B cell (primary cell): ENCODE measurements around the gene USP53. TPM values are rescaled to one million over a fixed set of nuclear protein-coding genes. Genes with fewer than 3 reads are reported as not detected.

Source experiments
- ATAC-seq: fragments of 200-7000 bp; cut with Tn5 transposase; one replicate; pipeline ENCODE4 v1.10.0; 2021; ENCODE audit warnings: low read depth, mild to moderate bottlenecking, moderate number of reproducible peaks, moderate library complexity
- CTCF ChIA-PET: fragments of 350-600 bp; sonication (Branson Sonifier 250); formaldehyde crosslinking; loops from one replicate; lab custom pipeline; 2021; ENCODE audit warnings: antibody characterized with exemption, inconsistent platforms; lab: Charles Lee
- POLR2A ChIA-PET: fragments of 350-600 bp; sonication (Branson Sonifier 250); formaldehyde crosslinking; loops from one replicate; lab custom pipeline; 2021; ENCODE audit warnings: antibody characterized with exemption; lab: Charles Lee
- DNase-seq: peaks from one replicate; pipeline ENCODE4 v3.0.0; 2013
- H2AFZ ChIP-seq: 2 replicates; pipeline ENCODE4 v1.6.1; 2012; ENCODE audit warnings: mild to moderate bottlenecking, low read depth, low read length; ENCODE audit not compliant: insufficient read depth, poor library complexity, severe bottlenecking
- H3K27ac ChIP-seq, 2 donors: 1 replicate in 1 of 2; 2 replicates in 1 of 2; pipeline ENCODE4 v1.5.1; 2012 to 2013; ENCODE audit warnings: low read length in 2 of 2, mild to moderate bottlenecking in 2 of 2, moderate library complexity in 1 of 2
- H3K27me3 ChIP-seq, 4 experiments: fragments of 200-600 bp in 1 of 4; sonication (generic) in 1 of 4; replicated peaks in 1 of 4; 1 replicate in 2 of 4; 2 replicates in 2 of 4; pipeline versions ENCODE4 v1.6.1 to v1.7.0; 2013 to 2016; ENCODE audit warnings: low read length in 3 of 4, mild to moderate bottlenecking in 2 of 4, mixed read lengths in 1 of 4, moderate library complexity in 1 of 4; ENCODE audit not compliant: insufficient read depth in 4 of 4, control insufficient read depth in 3 of 4; ENCODE audit errors: control extremely low read depth in 1 of 4
- H3K36me3 ChIP-seq, 2 experiments: replicated peaks in 1 of 2; 1 replicate in 1 of 2; 2 replicates in 1 of 2; pipeline versions ENCODE4 v1.6.1 to v1.7.1; 2013; ENCODE audit warnings: low read length in 1 of 2; ENCODE audit not compliant: insufficient read depth in 2 of 2, control insufficient read depth in 1 of 2; ENCODE audit errors: control extremely low read depth in 1 of 2, extremely low read depth in 1 of 2
- H3K4me1 ChIP-seq, 2 donors: fragments of 200-600 bp in 1 of 2; sonication (generic) in 1 of 2; 1 replicate in 1 of 2; 2 replicates in 1 of 2; pipeline versions ENCODE4 v1.5.1 to v1.6.1; 2013 to 2017; ENCODE audit warnings: low read length in 2 of 2; ENCODE audit not compliant: control insufficient read depth in 2 of 2, insufficient read depth in 2 of 2
- H3K4me2 ChIP-seq: replicated peaks from 2 replicates; pipeline ENCODE3; 2012; ENCODE audit warnings: mild to moderate bottlenecking, low read depth, low read length; ENCODE audit not compliant: poor library complexity, severe bottlenecking
- H3K4me3 ChIP-seq, 5 experiments: fragments of 200-600 bp in 1 of 5; sonication (generic) in 1 of 5; 1 replicate in 3 of 5; 2 replicates in 2 of 5; pipeline versions ENCODE4 v1.5.1 to v1.7.0; 2011 to 2016; ENCODE audit warnings: low read length in 4 of 5, mild to moderate bottlenecking in 4 of 5, low read depth in 2 of 5, control low read depth in 1 of 5, moderate library complexity in 1 of 5; ENCODE audit not compliant: insufficient read depth in 1 of 5; ENCODE audit errors: control extremely low read depth in 1 of 5, extremely low read depth in 1 of 5
- H3K79me2 ChIP-seq: fragments of 200-600 bp; sonication (generic); one replicate; pipeline ENCODE4 v1.6.0; 2016; ENCODE audit warnings: low read length; ENCODE audit not compliant: control insufficient read depth, insufficient read depth
- H3K9ac ChIP-seq: fragments of 200-600 bp; sonication (generic); 2 replicates; pipeline ENCODE4 v1.6.1; 2017; ENCODE audit warnings: mild to moderate bottlenecking, low read length, moderate library complexity
- H3K9me3 ChIP-seq, 3 donors: one replicate each; pipeline versions ENCODE4 v1.6.1 to v1.7.1; 2013; ENCODE audit warnings: low read length in 2 of 3; ENCODE audit not compliant: control insufficient read depth in 2 of 3, insufficient read depth in 1 of 3; ENCODE audit errors: control extremely low read depth in 1 of 3
- H4K20me1 ChIP-seq: 2 replicates; pipeline ENCODE4 v1.6.0; 2012; ENCODE audit warnings: mild to moderate bottlenecking, low read length; ENCODE audit not compliant: insufficient read depth, control insufficient read depth, poor library complexity, severe bottlenecking
- H3K27ac Mint-ChIP-seq: one replicate; pipeline ENCODE4 v1.8.0; 2021; ENCODE audit warnings: mixed read lengths
- H3K27me3 Mint-ChIP-seq: one replicate; pipeline ENCODE4 v1.8.0; 2021; ENCODE audit warnings: mixed read lengths
- H3K4me1 Mint-ChIP-seq: one replicate; pipeline ENCODE4 v1.8.0; 2021; ENCODE audit warnings: mixed read lengths
- H3K4me3 Mint-ChIP-seq: one replicate; pipeline ENCODE4 v1.8.0; 2021; ENCODE audit warnings: mixed read lengths
- H3K9me3 Mint-ChIP-seq: one replicate; pipeline ENCODE4 v1.8.0; 2022; ENCODE audit warnings: mixed read lengths; ENCODE audit not compliant: insufficient read depth
- CTCF ChIP-seq: fragments of 200-600 bp; IDR thresholded peaks from one replicate; pipeline ENCODE4 v1.8.0; 2022; ENCODE audit warnings: antibody characterized with exemption, mild to moderate bottlenecking
- EZH2 ChIP-seq: IDR thresholded peaks from 2 replicates; pipeline ENCODE4 v1.6.1; 2012; ENCODE audit warnings: borderline replicate concordance, low read depth, mild to moderate bottlenecking, moderate library complexity, low read length; ENCODE audit not compliant: insufficient read depth, poor library complexity, severe bottlenecking
- WGBS: methylation state at CpG from one replicate; pipeline ENCODE4 v1.1.5; 2013; ENCODE audit warnings: missing lambda C conversion rate; ENCODE audit not compliant: insufficient coverage; 5-methylcytosine and 5-hydroxymethylcytosine counted together
- intact Hi-C: fragments of 100-400 bp; cut with micrococcal nuclease; formaldehyde crosslinking; loops from one replicate; pipeline ENCODE4 v1.10.0; 2022
- polyA plus RNA-seq: library from polyadenylated mRNA; depleted of rRNA; stranded (reverse); fragments of >200 nt; gene quantifications from 2 replicates; pipeline ENCODE4 v1.2.3, GENCODE V29; 2012
- total RNA-seq, 2 donors: library from RNA; stranded (reverse); fragments of 120-200 nt in 1 of 2; gene quantifications; 1 replicate in 1 of 2; 2 replicates in 1 of 2; pipeline versions ENCODE4 v1.2.3 to v1.2.4, GENCODE V29; 2013 to 2022

USP53 gene
- total and polyA plus RNA-seq, 2 donors (not counting 1 experiment from before 2014, with no cell fraction given): 12.9 to 45.0 TPM

GRCh38 chr4:119179011-119179410 is 33.5 kb upstream of the USP53 start:
- H3K27ac Mint-ChIP-seq: no peak overlapping the region
- ChIA-PET CTCF (no interaction called here), POLR2A (no interaction called here)
- H3K4me1 Mint-ChIP-seq: no peaks in the 10 kb centered on the region
- Histone ChIP-seq H3K9me3 (no peaks in the 10 kb centered on the region), H3K36me3 (no peaks in the 10 kb centered on the region), H3K27ac (no peak overlapping the region), H4K20me1 (no peaks in the 10 kb centered on the region), H3K4me2 (no peak overlapping the region), H2AFZ (no peak overlapping the region), H3K9ac (no peak overlapping the region), H3K79me2 (no peaks in the 10 kb centered on the region), H3K4me1 (no peaks in the 10 kb centered on the region), H3K27me3 (peaks cover 0 to 3% (median 0%) of the 10 kb centered on the region in 4 experiments), H3K4me3 (no peak overlapping the region)
- TF ChIP-seq EZH2 (no peak), CTCF (no peak)
- no peak for DNase-seq
- peaks cover 15% of the 10 kb centered on the region for H3K27me3 Mint-ChIP-seq
- no peaks in the 10 kb centered on the region for H3K9me3 Mint-ChIP-seq
- 92% methylated on average over 1 of the region's 1 CpG for WGBS
- intact Hi-C loops: no loop called here
- no peak overlapping the region for H3K4me3 Mint-ChIP-seq
- no peak for ATAC-seq

- H3K9me3 ChIP-seq: no peaks in the 10 kb centered on the region
- no peaks in the 10 kb centered on the region for H3K36me3 ChIP-seq
- DNase-seq: no peak
- H3K9me3 Mint-ChIP-seq: no peaks in the 10 kb centered on the region
- H4K20me1 ChIP-seq: no peaks in the 10 kb centered on the region
- no peak overlapping the region for H3K4me3 Mint-ChIP-seq
- H3K79me2 ChIP-seq: no peaks in the 10 kb centered on the region
- no peaks in the 10 kb centered on the region for H3K4me1 Mint-ChIP-seq
- H3K27me3 ChIP-seq: peaks cover 0 to 3% (median 0%) of the 10 kb centered on the region in 4 experiments
- no peak for ATAC-seq
- H3K4me2 ChIP-seq: no peak overlapping the region
- no peak for TF ChIP-seq EZH2
- TF ChIP-seq CTCF: no peak
- H3K4me1 ChIP-seq: no peaks in the 10 kb centered on the region
- no CpG with 5 or more reads among the region's 2 CpGs for WGBS
- CTCF ChIA-PET: no interaction called here
- no peak overlapping the region for H3K9ac ChIP-seq
- POLR2A ChIA-PET: no interaction called here
- intact Hi-C loops: no loop called here
- H3K27ac ChIP-seq: no peak overlapping the region
- H3K27me3 Mint-ChIP-seq: peaks cover 8% of the 10 kb centered on the region
- H2AFZ ChIP-seq: no peak overlapping the region
- no peak overlapping the region for H3K27ac Mint-ChIP-seq
- H3K4me3 ChIP-seq: no peak overlapping the region
These were observed 28.4 kb upstream of the USP53 start for GRCh38 chr4:119184128-119184527.
